Measurements from ENCODE around the gene PSMD12. TPM values are rescaled to one million over a fixed set of nuclear protein-coding genes. Genes with fewer than 3 reads are reported as not detected.
"Not testable (repeated sequence)": the region's sequence is repeated elsewhere in the genome, so short reads cannot be mapped to it uniquely, and the experiment has no call there.

PSMD12 gene
- total RNA-seq, 1 donor from 2014 or later = 45.5 TPM

DNA sequence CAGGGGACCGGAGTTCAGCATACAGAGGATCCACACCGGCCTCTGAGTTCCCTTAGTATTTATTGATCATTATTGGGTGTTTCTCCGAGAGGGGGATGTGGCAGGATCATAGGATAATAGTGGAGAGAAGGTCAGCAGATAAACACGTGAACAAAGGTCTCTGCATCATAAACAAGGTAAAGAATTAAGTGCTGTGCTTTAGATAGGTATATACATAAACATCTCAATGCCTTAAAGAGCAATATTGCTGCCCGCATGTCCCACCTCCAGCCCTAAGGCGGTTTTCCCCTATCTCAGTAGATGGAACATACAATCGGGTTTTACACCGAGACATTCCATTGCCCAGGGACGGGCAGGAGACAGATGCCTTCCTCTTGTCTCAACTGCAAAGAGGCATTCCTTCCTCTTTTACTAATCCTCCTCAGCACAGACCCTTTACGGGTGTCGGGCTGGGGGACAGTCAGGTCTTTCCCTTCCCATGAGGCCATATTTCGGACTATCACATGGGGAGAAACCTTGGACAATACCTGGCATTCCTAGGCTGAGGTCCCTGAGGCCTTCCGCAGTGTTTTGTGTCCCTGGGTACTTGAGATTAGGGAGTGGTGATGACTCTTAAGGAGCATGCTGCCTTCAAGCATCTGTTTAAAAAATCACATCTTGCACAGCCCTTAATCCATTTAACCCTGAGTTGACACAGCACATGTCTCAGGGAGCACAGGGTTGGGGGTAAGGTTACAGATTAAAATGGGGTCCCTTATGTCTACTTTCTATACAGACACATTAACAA lies 39.2 kb downstream of the PSMD12 start:
- DNase-seq (ENCODE audit: missing footprints); ATAC-seq; intact Hi-C loops (cut with DNase I): not testable (repeated sequence)

DNA sequence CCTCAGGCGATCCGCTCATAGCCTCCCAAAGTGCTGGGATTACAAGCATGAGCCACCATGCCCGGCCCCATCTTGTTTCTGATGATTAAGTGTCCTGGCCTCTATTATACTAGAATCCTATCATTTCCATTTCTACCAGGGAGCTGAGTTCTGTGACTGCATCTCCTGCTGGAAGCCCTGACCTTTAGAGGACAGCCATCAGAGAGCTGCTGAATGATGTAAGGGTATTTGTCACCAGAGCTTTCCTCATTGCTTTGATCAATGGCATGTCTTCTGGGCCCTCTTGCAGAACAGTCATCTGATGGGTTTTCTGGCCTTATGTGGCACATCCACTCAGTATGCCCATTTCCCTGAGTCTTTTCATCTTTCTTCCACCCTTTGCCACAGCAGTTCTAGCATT lies 39.9 kb downstream of the PSMD12 start:
- intact Hi-C loops (cut with DNase I) = no loop called here
- ATAC-seq = no peak
- DNase-seq (ENCODE audit: missing footprints) = no peak

DNA sequence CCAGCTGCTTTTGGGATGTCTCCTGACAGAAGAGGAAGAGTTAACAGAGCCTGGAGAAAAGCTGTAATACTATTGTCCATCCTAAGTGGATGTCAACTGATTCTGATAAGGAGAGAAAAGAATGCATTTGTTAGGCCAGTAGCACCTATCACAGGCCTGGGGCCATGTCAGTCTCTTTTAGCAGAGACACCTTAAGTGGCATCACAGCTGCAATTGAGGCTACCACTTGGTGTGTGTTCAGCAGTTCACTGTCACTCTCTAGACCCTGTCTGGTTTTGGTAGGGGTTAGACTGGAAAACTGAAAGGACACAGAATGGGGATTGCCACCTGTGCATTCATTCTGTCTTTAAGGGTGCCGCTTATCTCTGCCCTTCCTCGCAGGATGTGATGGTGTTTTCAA lies 42.0 kb downstream of the PSMD12 start:
- DNase-seq (ENCODE audit: missing footprints) (no peak), ATAC-seq (no peak)
- intact Hi-C loops (cut with DNase I) = no loop called here

DNA sequence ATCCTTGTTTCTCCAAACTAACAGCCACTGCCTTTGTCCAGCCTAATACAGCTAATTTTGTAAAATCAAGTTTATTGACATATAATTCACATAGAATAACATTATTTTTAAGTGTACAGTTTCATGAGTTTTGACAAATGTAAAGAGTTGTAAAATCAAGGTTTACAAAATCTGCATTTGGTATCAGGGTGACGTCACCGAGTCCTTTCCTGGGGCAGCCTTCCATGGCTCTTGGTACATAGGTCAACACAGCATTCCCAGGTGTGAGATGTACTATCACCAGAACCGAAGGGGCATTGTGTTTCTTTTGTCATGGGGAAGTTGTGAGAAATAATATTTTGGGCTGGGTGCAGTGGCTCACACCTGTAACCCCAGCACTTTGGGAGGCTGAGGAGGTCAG lies 42.9 kb downstream of the PSMD12 start:
- ATAC-seq (no peak), DNase-seq (ENCODE audit: missing footprints) (no peak)
- intact Hi-C loops (cut with DNase I) = no loop called here

DNA sequence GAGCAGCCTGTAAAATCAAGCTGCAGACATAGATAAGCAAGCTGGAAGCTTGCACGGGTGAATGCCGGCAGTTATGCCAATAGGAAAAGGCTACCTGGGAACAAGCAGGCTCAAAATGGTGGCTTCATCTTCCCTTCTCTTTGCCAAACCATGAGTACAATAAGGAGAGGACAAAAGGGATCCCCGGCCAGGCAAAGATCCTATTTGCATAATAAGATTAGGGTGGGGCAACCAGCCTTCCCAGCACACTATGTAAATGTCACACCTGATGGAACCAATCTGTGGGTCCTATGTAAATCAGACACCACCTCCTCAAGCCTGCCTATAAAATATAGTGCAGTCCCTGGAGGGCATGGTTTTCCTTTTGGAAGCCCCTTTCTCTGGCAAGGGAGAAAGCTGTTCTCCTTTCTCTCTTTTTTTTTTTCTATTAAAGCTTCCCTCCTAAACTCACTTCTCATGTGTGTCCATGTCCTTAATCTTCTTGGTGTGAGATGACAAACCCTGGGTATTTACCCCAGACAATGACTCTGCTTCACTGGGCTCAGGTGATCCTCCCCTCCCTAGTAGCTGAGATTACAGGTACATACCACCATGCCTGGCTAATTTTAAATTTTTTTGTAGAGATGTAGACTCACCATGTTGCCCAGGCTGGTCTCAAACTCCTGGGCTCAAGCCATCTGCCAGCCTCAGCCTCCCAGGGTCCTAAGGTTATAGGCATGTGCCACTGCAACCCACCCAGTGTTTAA lies 44.2 kb downstream of the PSMD12 start:
- intact Hi-C loops (cut with DNase I) = no loop called here
- ATAC-seq (no peak), DNase-seq (ENCODE audit: missing footprints) (no peak)

DNA sequence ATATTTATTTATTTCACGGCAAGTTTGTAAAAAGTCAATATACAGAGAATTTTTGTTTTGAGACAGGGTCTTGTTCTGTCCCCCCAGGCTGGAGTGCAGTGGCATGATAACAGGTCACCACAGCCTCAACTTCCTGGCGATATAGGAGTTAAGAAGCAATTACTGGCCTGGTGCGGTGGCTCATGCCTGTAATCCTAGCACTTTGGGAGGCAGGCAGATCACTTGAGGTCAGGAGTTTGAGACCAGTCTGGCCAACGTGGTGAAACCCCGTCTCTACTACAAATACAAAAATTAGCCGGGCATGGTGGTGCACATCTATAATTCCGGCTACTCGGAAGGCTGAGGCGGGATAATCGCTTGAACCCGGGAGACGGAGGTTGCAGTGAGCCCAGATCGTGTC lies 44.9 kb downstream of the PSMD12 start:
- intact Hi-C loops (cut with DNase I); DNase-seq (ENCODE audit: missing footprints): not testable (repeated sequence)

DNA sequence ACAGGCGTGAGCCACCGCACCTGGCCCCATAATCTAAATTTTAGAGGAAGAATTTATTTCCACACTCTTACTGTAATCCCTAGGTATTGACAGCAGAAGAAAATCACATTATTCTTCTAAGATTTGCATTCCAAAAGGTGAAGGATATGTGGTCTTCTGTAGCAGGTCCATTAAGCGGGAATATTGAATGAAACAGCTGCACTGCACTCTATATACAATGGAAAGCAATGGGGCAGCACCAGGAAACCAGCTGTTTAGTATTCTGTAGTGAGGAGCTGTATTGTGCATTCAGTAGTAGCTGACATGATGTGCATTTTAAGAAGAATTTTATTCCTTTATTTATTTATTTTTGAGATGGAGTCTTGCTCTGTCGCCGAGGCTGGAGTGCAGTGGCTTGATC lies 49.6 kb downstream of the PSMD12 start:
- intact Hi-C loops (cut with DNase I) = no loop called here
- ATAC-seq = no peak

More for the DNA sequence above, 44.9 kb downstream of the PSMD12 start:
- not testable (repeated sequence) for ATAC-seq

DNA sequence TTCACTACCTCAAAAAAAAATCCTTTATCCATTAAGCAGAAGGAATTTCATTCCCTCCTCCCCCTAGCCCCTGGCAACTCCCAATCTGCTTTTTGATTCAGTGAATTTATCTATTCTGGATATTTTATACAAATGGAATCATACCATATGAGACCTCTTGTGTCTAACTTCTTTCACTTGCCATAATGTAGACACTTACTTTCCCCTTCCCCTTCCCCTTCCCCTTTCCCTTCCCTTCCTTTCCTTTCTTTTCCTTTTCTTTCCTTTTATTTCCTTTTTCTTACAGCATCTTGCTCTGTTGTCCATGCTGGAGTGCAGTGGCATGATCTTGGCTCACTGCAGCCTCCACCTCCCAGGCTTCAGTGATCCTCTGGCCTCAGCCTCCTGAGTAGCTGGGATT lies 50.5 kb downstream of the PSMD12 start:
- intact Hi-C loops (cut with DNase I) = no loop called here
- DNase-seq (ENCODE audit: missing footprints) = no peak
- no peak for ATAC-seq

More for the DNA sequence above, 49.6 kb downstream of the PSMD12 start:
- no peak for DNase-seq (ENCODE audit: missing footprints)

DNA sequence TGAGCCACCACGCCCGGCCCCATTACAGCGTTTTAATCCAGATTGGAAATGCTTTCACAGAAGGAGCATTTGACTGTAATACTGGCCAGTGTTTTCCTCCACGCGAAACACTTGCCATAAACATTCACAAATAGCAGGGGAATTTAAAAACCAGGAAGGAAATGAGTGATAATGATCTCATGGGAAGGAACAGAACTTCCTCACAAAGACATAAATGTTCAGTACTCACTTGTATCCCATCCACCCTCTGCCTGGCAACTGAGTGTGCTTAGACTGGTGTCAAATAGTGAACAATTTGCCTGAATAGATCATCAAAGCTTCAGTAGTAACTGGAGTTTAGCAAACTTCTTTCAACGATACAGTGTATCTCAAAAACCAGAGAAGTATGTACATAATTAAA lies 54.1 kb downstream of the PSMD12 start:
- DNase-seq (ENCODE audit: missing footprints) = no peak
- intact Hi-C loops (cut with DNase I) = no loop called here
- ATAC-seq = no peak

DNA sequence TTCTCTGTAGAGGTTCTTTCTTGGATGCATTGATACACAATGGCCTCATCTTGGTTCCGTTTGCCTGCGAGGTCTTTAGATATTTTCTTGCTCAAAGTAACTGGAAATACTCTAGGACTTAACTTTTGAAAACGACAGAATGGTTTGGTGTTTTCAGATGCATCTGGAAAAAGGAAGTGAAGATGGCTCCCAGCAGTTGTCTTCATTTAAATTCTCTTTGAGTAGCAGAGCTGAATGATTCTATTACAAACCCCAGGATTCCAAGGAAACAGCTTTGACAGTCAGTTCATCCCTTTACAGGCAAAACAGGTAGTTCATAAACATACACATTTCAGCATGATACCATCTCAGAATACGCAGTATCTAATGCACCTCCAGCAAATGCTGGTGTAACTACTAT lies 54.8 kb downstream of the PSMD12 start:
- intact Hi-C loops (cut with DNase I) = no loop called here
- DNase-seq (ENCODE audit: missing footprints) (no peak), ATAC-seq (no peak)

DNA sequence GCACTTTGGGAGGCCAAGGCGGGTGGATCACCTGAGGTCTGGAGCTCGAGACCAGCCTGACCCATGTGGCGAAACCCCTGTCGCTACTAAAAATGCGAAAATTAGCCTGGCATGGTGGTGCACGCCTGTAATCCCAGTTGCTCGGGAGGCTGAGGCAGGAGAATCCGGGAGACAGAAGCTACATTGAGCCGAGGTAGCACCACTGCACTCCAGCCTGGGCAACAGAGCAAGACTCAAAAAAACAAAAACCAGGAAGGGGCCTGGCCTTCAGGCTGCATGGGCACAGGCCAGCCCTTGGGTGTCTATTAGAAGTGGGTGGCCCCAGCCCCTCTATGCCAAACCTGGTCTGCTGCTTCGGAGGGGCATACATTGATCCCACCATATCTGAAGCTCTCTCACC lies 56.0 kb downstream of the PSMD12 start:
- no peak for DNase-seq (ENCODE audit: missing footprints)
- intact Hi-C loops (cut with DNase I) = no loop called here
- ATAC-seq = no peak

DNA sequence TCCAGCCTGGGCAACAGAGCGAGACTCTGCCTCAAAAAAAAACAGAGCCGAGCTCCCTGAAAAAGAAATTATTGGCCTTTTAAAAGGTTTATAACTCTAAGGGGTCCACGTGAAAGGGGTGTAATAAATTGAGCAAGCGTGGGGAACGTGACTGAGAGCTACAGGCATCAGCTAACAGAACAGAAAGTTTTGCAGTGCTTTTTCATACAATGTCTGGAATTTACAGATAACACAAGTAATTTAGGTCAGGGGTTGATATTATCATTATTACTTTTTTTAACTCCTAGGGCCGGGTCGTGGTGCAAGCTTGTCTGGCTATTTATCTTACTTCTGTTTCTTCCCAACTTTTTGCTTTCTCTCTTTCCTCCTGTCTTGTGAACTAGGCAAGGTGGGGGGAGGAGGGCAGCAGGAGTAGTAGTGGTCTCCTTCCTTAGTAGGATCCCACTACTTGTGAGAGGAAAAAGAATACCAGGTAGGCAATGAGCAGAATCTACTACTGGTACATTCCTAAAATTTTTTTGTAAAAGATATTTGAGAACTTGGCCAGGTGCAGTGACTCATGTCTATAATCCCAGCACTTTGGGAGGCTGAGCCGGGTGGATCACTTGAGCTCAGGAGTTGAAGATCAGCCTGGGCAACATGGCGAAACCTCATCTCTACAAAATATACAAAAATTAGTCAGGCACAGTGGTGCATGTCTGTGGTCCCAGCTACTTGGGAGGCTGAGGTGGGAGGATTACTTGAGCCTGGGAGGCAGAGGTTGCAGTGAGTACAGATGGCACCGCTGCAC lies 60.7 kb downstream of the PSMD12 start:
- DNase-seq (ENCODE audit: missing footprints); intact Hi-C loops (cut with DNase I); ATAC-seq: not testable (repeated sequence)

DNA sequence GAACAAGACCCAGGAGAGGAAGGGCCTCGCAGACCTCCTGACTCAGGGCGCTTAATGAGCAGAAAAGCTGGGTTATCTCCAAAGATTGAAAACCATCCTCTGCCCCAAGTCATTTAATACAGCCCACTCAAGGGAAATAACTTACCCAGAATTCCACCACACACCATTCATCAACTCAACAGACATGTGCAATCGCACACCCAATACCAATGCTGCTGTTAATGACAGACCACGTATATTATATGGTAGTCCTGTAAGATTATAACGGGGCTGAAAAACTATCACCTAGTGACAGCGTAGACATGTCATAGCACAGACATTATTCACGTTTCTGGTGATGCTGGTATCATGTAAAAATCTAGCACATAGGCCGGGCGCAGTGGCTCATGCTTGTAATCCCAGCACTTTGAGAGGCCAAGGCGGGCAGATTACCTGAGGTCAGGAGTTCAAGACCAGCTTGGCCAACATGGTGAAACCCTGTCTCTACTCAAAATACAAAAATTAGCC lies 68.9 kb downstream of the PSMD12 start:
- no peak for ATAC-seq
- intact Hi-C loops (cut with DNase I) = no loop called here
- DNase-seq (ENCODE audit: missing footprints) = no peak

DNA sequence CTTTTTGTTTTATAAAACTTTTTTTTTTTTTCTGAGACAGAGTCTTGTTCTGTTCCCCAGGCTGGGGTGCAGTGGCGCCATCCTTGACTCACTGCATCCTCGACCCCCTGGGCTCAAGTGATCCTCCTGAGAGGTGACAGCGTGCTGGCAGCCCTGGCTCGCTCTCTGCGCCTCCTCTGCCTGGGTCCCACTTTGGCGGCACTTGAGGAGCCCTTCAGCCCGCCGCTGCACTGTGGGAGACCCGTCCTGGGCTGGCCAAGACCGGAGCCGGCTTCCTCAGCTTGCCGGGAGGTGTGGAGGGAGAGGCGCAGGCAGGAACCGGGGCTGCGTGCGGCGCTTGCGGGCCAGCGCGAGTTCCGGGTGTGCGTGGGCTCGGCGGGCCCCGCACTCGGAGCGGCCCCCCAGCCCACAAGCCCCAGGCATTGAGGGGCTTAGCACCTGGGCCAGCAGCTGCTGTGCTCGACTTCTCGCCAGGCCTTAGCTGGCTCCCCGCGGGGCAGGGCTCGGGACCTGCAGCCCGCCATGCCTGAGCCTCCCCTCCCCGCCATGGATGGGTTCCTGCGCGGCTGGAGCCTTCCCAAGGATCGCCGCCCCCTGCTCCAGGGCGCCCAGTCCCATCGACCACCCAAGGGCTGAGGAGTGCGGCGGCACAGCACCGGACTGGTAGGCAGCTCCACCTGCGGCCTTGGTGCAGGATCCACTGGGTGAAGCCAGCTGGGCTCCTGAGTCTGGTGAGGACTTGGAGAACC lies 71.8 kb downstream of the PSMD12 start:
- ATAC-seq (no peak), DNase-seq (ENCODE audit: missing footprints) (no peak)
- intact Hi-C loops (cut with DNase I) = no loop called here

DNA sequence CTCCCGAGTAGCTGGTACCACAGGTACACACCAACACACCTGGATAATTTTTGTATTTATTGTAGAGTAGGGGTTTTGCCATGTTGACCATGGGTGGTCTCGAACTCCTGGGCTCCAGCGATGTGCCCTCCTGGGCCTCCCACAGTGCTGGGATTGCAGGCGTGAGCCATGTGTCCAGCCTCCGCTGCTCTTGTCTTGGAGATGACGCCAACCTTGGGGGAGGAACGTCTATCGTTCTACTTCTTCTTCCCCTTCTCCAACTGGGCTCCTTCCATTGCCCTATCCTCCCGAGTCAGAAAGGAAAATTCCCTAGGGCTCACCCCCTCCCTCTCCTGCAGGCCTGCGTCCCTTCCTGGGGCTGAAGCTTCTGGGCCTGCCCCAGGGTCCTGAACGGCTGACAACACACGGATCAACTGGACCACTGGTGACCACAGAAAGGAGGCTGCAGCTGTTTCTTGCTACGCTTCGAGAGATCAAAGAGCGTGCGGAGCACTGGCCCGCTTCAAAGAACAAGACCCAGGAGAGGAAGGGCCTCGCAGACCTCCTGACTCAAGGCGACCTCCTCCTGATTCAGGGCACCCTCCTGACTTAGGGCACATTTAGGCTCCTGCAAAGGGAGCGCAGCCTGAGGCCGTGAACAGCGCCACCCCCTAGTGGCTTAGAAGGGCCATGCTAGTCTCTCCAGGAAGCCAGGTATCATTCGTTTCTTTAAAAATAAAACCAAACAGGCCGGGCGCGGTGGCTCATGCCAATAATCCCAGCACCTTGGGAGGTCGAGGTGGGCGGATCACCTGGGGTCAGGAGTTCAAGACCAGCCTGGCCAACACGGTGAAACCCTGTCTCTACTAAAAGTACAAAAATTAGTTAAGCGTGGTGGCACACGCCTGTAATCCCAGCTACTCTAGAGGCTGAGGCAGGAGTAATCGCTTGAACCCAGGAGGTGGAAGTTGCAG lies 72.8 kb downstream of the PSMD12 start:
- peak; percentile 82 for DNase-seq (ENCODE audit: missing footprints)
- intact Hi-C loops (cut with DNase I) = loop anchor here (2.0 kb wide), 1 partner anchor 71 kb away; no protein-coding TSS in a partner anchor
- ATAC-seq = peak; percentile 56

DNA sequence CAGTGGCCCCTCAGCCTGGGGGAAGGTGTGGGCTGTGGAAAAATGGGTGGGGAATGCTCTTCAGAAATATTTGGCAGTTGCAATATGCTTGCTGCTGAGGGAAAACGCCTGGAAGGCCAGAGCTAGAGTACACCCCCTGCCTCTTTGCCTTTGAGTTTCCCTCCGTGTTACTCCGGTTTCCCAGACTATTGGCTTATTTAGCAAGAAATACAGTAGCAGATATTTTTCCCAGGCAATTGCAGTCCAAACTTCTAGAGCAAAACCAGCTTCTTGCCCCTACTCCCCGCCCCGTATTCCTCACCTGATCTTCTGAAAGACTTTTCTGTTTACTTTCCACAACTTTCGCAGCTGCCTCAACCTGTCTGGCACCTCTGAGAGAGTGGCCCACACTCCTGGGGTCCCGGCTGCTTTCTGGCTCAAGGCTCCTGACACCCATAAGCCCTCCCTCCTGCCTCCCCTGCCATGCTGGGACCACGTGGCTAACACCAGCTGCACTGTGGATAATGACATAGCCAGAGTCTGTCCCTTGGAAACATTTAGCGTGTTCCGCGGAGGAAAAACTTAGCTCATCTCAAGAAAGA lies 75.6 kb downstream of the PSMD12 start:
- peak; percentile 16 for ATAC-seq
- DNase-seq (ENCODE audit: missing footprints) = no peak
- intact Hi-C loops (cut with DNase I) = no loop called here

DNA sequence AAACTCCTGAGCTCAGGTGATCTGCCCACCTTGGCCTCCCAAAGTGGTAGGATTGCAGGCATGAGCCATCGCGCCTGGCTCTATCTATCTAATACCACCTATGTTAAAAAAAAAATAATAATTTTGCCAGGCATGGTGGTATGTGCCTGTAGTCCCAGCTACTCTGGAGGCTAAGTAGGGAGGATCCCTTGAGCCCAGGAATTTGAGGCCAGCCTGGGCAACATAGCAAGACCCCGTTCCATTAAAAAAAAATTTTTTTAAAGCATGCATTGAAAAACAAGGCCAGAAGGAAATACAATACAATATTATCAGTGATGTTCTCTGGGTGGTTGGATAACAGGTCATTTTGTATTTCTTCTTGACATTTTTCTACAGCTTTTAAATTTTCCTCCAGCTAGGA lies 76.1 kb downstream of the PSMD12 start:
- intact Hi-C loops (cut with DNase I) = no loop called here

More for the DNA sequence above, 76.1 kb downstream of the PSMD12 start:
- no peak for DNase-seq (ENCODE audit: missing footprints)
- ATAC-seq = no peak
